KBM-7 (cell line): ENCODE results near the gene ABLIM2.

Experiments
- DNase-seq: peaks from one replicate; pipeline ENCODE4 v3.0.0-alpha.2; 2015
- in situ Hi-C: fragments of 300-500 bp; cut with MboI; formaldehyde crosslinking; loops from 2 replicates; pipeline ENCODE4 v1.14.3; 2020; ENCODE audit warnings: low sequenced_read_pairs, low pct_unique_long_range_greater_than_20kb, mixed read lengths

Gene ABLIM2

DNA sequence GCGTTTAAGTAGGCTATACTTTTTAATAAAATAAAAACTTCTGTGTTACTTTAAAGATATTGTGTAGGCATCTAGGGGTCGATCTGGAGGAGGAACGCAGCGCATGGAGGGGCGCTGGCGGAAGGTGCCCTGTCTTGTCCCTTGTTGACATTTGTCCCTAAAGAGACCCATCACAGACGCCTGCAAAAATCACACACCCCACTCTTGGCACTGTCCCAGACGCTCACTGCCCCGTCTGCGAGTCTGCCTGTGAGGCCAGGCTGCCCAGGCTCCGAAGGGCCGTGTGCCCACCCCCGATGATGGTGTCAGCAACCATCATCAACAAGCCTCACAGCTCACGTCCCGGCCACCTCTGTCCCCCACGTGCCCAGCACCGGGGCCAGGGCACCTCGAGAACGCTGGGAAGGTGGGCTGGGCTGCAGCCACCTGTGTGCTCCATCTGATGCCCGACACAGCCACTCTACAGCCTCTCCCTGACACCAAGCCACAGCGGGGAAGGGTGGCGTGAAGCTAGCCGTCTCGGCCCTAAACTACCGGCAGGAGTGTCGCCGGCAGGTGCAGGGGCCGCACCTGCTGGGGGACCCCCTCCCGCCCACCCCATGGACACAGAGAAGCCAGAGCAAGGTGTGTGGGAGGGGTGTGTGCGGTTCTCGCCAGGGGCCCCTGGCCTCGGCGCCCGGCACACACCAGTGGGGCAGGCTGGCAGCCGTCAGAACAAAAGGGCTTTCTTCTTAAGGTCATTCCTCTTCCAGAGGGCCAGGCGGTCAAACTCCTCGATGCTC lies 192.1 kb downstream of the ABLIM2 start:
- DNase-seq: no peak
- in situ Hi-C loops: no loop called here

DNA sequence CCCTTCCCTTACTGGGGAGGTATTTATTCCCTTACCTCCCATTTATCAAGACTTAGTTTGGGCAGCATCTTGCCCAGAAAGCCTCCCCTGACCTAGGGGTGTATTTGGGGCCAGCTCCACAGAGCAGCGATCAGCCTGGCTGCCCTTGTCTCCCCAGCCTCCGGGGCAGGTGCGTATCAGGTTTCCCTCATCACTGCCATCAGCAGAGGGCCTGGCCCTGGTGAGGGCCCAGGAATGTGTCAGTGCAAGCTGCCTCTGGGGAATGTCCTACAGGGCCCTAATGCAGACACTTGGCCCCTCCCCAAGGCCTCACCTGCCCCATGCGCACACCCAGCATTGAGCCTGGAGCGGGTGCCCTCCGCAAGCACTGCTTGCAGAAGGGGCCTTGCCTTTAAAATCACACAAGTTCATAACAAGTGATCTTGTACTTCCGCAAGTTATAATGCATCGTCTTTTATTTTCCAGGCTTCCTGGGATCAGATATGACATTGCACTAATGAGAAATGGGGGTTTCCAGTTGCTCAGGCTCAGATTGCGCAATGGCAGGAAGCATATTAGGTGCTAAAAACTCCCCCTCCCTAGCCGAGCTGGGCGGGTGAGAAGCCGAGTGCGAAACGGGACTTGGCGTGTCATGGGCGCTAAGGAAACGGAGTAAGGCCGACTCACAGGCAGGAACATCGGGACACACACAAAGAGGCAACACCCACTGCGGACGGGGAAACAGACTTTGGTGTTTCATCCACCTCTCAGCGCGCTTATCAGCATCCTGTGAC lies 193.5 kb downstream of the ABLIM2 start:
- in situ Hi-C loops: no loop called here

DNA sequence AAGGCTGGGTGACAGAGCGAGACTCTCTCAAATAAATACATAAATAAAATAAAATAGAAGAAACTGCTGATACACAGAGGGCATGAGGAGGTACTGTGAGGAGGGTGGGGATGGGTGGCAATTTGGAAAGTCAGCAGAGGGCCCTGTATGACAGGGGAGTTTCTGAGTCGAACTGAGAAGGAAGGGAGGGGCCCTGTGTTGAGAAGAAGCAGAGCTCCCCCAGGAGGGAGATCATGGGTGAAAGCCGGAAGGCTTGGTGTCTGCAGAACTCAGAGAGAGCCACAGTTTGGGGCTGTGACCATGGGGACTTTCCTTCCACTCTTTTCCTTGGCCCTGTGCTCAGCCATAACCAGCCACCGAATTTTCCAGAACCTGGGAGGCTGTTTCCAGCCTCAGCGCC lies 194.2 kb downstream of the ABLIM2 start:
- no peak for DNase-seq
- in situ Hi-C loops: no loop called here

More for the DNA sequence above, 193.5 kb downstream of the ABLIM2 start:
- peak; percentile 9 for DNase-seq

DNA sequence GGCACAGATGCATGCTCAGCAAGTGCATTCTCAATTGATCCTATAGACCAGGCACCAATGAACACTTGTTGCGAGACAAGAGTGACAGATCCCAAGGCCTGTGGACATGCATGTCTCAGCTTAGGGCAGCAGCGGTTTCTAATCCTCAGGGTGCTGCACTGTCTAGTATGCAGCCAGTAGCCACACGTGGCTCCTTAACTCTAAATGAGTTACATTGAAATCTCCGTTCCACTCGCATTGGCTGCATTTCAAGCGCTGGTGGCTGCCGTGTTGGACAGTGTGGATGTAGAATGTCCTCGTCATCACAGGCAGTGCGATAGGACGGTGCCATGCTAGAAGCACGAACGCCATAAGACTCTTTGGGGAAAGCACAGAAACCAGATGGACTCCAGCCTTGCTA lies 194.9 kb downstream of the ABLIM2 start:
- in situ Hi-C loops: no loop called here
- DNase-seq: no peak

DNA sequence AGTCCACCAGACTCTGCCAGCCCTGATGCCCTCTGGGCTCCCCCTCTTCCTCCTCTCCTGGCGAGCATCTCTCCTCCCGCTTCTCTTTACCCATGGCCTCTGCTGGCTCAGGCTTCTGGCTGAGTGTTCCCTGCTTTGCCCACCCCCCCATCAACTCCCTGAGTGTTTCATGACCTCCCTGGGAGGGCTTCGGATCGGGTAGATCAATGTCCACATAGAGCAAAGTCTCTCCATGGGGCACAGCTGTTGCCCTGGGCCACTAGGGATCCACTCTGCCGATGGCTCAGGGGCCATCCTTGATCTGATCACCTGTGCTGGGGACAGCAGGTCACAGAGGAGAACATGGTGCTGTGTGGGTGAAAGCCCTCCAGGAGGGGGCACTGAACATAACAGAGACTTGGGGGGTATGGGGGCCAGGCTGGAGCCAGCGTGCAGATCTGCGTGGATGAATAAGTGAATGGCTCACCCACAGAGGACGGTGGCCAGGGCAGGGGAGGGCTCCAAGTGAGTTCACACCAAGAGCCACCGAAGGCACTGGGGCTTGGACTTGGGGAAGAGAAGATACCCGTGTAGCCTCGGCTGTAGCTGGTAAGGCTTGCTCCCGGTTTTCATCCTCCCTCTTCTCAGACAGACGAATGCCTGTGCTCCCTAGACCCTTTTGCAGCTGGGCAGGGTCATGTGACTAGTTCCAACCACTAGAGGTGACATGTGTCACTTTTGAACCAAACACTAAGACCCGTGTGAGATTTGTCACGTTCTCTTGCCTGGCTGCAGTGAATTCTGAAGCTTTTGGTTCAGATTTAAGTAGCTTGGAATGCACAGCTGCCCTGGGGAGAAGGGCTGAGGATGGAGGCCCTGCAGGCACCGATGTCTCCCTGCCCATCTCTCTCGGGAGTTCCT lies 195.8 kb downstream of the ABLIM2 start:
- no peak for DNase-seq
- in situ Hi-C loops: no loop called here

DNA sequence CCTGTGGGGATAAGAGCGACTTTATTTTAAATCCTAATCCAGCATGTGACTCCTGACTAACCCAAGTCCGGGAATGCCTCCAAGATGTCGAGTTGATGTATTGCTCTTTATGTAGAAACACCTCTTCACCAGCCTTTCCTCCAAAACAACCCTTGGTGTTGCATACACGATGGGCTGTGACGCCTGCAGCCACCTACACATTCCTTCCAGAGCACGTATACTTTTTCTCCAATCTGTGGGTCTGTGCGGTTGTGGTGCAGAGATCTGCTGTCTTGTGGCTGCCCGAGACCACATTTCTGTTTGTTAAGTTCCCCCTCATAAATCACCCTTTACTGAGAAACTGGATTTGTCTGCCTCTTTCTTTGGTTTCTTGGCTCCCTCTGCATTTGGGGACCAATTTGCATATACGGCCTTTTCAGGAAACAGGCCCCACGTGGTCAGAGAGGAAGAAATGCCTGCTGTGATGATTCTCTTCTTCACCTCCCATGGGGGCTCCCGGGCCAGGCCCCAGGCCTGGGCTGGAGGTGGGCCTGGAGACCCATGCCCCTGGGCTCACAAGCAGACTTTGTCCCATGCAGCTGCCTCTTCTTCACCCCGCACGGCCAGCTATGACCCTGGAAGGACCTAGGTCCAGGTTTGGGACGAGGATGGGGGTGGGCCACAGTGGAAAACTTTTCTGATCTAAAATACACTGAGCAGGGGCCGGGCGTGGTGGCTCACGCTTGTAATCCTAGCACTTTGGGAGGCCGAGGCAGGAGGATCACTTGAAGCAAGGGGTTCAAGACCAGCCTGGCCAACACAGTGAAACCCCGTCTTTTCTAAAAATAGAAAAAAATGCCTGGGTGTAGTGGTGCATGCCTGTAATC lies 197.6 kb downstream of the ABLIM2 start:
- in situ Hi-C loops: no loop called here
- peak; percentile 47 for DNase-seq

DNA sequence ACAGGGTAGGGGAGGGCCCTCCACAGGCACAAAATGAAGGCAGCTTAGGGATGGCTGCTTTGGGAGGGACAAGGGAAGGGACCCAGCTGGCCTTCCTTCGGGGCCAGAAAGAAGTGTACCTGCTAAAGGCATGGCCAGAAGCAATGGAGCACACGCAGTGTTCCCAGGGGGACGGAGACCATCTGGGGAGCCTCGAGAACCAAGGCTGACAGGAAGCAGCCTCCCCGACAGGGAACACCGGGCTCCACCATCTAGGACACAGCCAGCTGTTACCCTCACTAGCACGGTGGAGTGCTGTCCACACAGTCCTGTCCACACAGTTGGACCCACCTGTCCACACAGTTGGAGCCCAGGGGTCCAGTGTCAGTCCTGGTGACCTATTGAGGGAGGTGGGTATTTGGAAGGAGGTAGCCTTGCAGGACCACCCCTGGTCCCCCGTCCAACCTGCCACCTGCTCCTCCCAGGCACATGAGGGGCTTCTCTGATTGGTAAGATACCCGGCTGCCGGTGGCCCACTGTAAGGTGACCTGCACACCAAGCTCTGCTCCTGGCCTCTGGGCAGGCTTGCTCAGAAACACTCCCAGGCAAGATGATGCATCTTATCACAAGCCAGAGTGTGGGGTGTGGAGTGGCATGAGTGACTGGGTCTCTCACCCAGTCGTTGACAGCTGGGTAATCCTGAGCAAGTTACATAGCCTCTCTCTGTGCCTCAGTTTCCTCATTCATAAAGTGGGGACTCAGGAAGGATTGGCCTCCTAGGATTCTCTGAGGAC lies 198.4 kb downstream of the ABLIM2 start:
- no peak for DNase-seq

DNA sequence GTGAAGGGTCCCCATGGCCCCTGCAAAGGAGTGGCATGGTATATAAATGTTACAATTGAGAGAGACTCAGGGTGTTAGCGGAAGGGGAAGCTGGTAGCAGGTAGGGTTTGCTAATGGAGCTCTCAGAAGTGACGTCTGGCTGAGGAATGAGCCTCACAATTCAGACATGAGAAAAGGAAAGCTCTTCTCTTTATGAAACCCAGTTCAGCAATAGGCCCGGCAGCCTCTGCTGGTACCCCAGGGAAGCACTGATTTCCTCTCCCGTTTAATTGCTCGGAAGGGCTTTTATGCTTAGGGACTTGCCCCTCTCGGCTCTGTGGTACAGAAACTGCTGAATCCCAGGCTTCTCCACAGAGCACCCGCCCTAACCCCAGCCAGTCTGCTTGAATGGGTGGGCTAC lies 199.5 kb downstream of the ABLIM2 start:
- no peak for DNase-seq
- in situ Hi-C loops: no loop called here

More for the DNA sequence above, 198.4 kb downstream of the ABLIM2 start:
- in situ Hi-C loops: no loop called here

DNA sequence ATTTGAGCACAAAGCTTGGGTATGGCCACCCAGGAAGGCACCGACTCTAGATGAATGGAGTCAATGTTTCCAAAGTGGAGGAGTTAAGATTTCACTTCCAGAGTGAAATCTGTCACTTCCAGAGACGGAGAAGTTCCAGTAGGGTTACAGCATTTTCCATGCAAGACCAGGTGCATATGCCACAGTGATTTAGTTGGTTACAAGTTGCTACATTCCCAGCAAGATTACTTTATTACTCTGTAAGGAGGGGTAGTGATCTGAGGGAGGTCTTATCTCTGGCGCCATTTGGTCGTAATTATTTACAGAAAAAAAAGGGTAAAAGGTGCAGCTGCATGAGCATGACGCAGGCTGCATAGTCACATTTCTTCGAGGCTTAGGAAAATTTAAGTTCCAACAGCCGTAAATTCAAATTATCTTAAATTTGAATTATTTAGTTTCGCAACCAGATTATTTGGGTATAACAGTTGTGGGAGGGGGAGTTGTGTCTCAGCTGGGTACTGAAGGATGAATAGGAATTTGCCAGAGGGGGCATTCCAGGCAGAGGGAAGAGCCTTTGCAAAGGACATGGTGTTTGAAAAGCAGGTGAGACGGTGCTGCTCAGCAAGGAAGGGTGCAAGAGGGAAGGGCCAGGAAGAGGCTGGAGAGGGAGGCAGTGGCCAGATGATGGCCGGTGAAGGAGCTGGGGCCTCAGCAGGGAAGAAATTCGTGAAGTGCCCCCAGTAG lies 201.5 kb downstream of the ABLIM2 start:
- in situ Hi-C loops: no loop called here
- DNase-seq: no peak

DNA sequence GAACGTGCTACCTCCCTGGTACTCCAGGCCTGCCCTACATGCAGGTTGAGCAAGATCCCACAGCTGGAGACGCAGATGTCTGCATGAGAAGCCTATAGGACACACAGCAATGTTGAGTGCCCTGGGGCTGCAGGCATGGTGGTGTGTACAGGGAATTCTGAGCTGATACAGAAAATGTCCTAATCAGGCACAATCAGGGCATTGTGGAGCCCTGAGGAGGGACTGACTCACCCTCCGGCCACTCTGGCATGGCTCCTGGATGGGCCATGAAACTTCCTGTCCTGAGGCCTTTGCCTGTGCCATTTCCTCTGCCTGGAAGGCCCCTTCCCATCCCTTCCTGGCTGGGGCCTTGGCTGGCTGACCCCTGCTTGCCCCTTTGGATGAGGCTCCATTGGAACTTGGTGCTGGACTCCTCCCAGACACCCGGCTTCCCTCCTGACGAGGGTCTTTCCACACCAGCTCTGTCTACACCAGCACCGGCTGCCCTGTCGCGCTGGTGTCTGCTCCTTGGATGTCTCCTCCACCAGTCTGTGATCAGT lies 202.3 kb downstream of the ABLIM2 start:
- in situ Hi-C loops: no loop called here
- no peak for DNase-seq

DNA sequence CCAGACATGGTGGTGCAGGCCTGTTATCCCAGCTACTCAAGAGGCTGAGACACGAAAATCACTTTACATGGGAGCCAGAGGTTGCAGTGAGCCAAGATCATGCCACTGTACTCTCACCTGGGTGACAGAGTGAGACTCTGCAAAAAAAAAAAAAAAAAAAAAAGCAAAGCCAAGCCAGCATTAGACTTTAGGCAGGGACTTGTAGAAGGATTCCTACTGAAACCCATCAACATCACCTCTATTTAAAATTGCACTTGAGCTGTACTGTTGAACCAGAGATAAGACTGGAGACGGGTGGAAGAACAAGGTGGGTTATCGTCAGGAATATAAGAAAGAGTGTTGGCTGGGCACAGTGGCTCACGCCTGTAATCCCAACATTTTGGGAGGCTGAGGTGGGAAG lies 203.2 kb downstream of the ABLIM2 start:
- in situ Hi-C loops: no loop called here
- no peak for DNase-seq

DNA sequence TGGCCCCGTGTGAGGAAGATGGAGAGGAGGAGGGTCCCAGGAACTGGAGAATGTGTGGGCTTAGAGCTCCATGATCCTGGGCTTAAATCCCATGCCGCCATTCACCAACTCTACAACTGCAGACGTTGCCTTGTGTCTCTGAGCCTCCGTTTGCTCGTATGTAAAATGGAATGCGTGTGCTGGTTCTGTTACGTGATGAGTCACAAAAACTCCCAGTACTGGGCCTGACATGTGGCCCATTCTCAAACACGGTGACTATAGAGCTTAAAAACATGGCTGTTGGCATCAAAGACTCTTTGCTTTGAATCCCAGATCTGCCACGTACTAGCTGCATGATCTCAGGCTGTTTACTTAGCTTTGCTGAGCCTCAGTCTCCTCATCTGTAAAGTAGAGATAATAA lies 206.0 kb downstream of the ABLIM2 start:
- in situ Hi-C loops: no loop called here
- DNase-seq: no peak

DNA sequence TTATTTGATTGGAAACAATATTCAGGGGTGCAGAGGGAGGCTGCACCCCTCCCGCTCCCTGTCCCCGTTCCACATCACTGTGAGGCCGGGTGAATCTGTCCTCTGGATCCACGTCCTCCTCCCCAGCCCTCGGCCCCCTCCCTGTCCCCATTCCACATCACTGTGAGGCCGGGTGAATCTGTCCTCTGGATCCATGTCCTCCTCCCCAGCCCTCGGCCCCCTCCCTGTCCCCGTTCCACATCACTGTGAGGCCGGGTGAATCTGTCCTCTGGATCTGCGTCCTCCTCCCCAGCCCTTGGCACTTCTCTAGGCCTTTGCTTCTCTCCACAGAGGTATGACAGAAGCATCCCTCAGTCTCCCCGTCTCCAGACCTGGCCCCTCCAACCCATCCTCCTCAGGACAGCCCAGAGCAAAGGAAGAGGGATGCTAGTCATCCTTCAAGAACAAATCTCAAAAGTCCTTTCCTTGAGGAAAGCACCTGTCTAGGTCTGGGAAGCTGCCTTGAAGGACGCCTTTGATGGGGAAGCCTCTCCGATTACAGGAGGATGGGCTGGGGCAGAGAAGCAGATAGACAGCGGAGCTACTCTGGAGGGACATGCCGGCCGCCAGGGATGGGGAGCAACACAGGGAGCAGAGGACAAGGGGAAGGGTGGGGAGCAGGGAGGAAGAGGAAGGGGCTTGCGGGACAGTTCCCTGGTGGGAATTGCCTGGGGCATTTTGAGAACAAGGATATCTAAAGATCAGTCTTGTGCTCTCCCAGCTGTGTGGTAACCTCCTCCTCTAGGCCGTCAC lies 208.1 kb downstream of the ABLIM2 start:
- in situ Hi-C loops: no loop called here

DNA sequence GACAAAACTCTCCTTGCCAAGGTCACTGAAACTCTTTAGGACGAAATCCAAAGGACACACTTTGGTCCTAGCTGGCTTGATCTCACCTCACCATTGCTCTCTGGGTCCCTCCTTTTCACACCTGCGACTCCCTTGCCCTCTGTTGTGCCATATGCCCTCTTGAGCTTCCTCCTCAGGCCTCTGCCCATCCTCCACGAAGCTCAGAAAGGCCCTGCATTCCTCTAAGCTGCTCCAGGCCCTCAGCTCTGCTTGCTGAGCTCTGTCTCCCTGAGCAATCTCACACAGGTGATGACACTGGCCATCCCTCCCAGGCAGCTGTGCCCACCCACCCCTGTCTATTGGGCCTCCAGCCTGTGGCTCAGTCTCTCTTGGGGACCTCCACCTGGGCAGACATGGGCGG lies 208.9 kb downstream of the ABLIM2 start:
- DNase-seq: no peak
- in situ Hi-C loops: no loop called here

More for the DNA sequence above, 208.1 kb downstream of the ABLIM2 start:
- DNase-seq: no peak

DNA sequence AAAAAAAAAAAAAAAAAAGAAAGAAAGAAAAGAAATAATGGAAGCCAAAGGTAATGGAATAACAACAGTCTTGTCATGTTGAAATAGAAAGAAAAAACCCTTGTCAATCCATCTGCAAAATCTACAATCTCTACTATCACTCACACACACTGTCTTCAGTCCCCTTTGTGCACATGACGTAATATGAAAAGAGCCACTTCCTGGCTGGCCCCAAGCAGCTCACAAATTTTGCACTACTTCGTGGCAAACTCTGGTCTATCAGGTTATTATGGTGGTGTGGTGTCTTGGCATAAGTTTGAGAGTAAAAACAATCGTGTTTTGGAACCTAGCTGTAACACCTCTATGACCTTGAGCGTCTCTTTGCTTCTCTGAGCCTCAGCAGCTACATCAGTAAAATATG lies 210.7 kb downstream of the ABLIM2 start:
- in situ Hi-C loops: no loop called here
- DNase-seq: no peak

DNA sequence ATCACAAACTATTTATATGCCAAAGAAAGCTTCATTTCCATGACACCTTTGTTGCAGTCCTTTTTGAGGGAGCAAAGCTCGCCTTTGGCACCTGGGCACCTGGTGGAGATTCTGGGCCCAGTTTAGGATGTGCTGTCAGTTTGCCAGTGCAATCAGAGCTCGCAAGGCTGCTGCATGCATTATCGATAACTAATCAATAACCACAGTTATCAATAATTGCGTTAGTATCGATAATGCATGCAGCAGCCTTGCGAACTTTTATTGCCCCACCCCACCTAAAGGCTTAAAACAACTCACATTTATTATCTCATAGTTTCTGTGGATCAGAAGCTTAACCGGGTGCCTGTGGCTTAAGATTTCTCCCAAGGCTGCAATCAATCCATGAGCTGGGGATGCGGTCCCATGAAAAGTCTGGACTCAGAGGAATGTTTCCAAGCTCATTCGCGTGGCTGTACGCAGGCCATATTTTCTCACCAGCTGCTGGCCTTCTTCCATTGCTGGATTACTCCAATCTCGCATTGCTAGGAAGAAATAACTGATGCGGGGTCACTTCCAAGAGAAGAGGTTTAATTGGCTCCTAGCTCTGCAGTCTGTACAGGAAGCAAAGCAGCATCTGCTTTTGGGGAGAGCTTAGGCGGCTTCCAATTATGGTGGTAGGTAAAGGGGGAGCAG lies 212.8 kb downstream of the ABLIM2 start:
- DNase-seq: no peak
- in situ Hi-C loops: no loop called here
